Measurements from ENCODE around the gene DPF3.

- TF ChIP-seq GATA3 (IDR thresholded peaks at IDR 0.05; ENCODE audit: low read depth, low read length) (no peak), GATA2 (IDR thresholded peaks at IDR 0.05; ENCODE audit: low read depth, low read length) (no peak)
Measured at GRCh38 chr14:72666610-72667009, 227.3 kb downstream of the DPF3 start.
